Measurements from ENCODE around the gene AKR1C3.
"Not testable (repeated sequence)": the region's sequence is repeated elsewhere in the genome, so short reads cannot be mapped to it uniquely, and the experiment has no call there.

Gene AKR1C3

GRCh38 chr10:5105626-5106025 lies 11.4 kb downstream of the AKR1C3 start:
- no peaks in the 10 kb centered on the region for H3K4me1 ChIP-seq (ENCODE audit: control insufficient read depth in 2 of 2, insufficient read depth in 2 of 2, low read length in 2 of 2)
- H3K27me3 ChIP-seq (ENCODE audit: control insufficient read depth in 2 of 2, insufficient read depth in 2 of 2, low read length in 2 of 2) = no peaks in the 10 kb centered on the region
- no peaks in the 10 kb centered on the region for H3K9me3 ChIP-seq (ENCODE audit: control insufficient read depth in 2 of 2, low read length in 2 of 2)
- peaks cover 17 to 35% of the 10 kb centered on the region in 2 donors for H3K36me3 ChIP-seq (ENCODE audit: control insufficient read depth in 2 of 2, insufficient read depth in 2 of 2, low read length in 2 of 2)
- no peak overlapping the region for H3K27ac ChIP-seq (ENCODE audit: low read depth in 2 of 2, low read length in 2 of 2)
- no peak overlapping the region for H3K9ac ChIP-seq (ENCODE audit: low read depth in 1 of 2, low read length in 2 of 2)
- H3K4me3 ChIP-seq (ENCODE audit: low read length in 2 of 2) = no peak overlapping the region

GRCh38 chr10:5106553-5106952 lies 12.3 kb downstream of the AKR1C3 start:
- H3K4me1 ChIP-seq (ENCODE audit: control insufficient read depth in 2 of 2, insufficient read depth in 2 of 2, low read length in 2 of 2) = no peaks in the 10 kb centered on the region
- H3K27me3 ChIP-seq (ENCODE audit: control insufficient read depth in 2 of 2, insufficient read depth in 2 of 2, low read length in 2 of 2) = no peaks in the 10 kb centered on the region
- H3K4me3 ChIP-seq (ENCODE audit: low read length in 2 of 2) = no peak overlapping the region
- no peak overlapping the region for H3K9ac ChIP-seq (ENCODE audit: low read depth in 1 of 2, low read length in 2 of 2)
- no peaks in the 10 kb centered on the region for H3K9me3 ChIP-seq (ENCODE audit: control insufficient read depth in 2 of 2, low read length in 2 of 2)
- H3K36me3 ChIP-seq (ENCODE audit: control insufficient read depth in 2 of 2, insufficient read depth in 2 of 2, low read length in 2 of 2) = peaks cover 17 to 35% of the 10 kb centered on the region in 2 donors
- H3K27ac ChIP-seq (ENCODE audit: low read depth in 2 of 2, low read length in 2 of 2) = no peak overlapping the region

GRCh38 chr10:5107860-5108526 lies 13.8 kb downstream of the AKR1C3 start:
- H3K9me3 ChIP-seq (ENCODE audit: control insufficient read depth in 2 of 2, low read length in 2 of 2) = no peaks in the 10 kb centered on the region
- H3K36me3 ChIP-seq (ENCODE audit: control insufficient read depth in 2 of 2, insufficient read depth in 2 of 2, low read length in 2 of 2) = peaks cover 17 to 31% of the 10 kb centered on the region in 2 donors
- H3K4me3 ChIP-seq (ENCODE audit: low read length in 2 of 2) = no peak overlapping the region
- H3K27me3 ChIP-seq (ENCODE audit: control insufficient read depth in 2 of 2, insufficient read depth in 2 of 2, low read length in 2 of 2) = no peaks in the 10 kb centered on the region
- no peak overlapping the region for H3K9ac ChIP-seq (ENCODE audit: low read depth in 1 of 2, low read length in 2 of 2)
- H3K4me1 ChIP-seq (ENCODE audit: control insufficient read depth in 2 of 2, insufficient read depth in 2 of 2, low read length in 2 of 2) = no peaks in the 10 kb centered on the region
- no peak overlapping the region for H3K27ac ChIP-seq (ENCODE audit: low read depth in 2 of 2, low read length in 2 of 2)

- H3K4me1 ChIP-seq (ENCODE audit: control insufficient read depth in 2 of 2, insufficient read depth in 2 of 2, low read length in 2 of 2) = no peaks in the 10 kb centered on the region
- no peak overlapping the region for H3K4me3 ChIP-seq (ENCODE audit: low read length in 2 of 2)
- H3K36me3 ChIP-seq (ENCODE audit: control insufficient read depth in 2 of 2, insufficient read depth in 2 of 2, low read length in 2 of 2) = peaks cover 12 to 27% of the 10 kb centered on the region in 2 donors
- H3K9me3 ChIP-seq (ENCODE audit: control insufficient read depth in 2 of 2, low read length in 2 of 2) = no peaks in the 10 kb centered on the region
- no peaks in the 10 kb centered on the region for H3K27me3 ChIP-seq (ENCODE audit: control insufficient read depth in 2 of 2, insufficient read depth in 2 of 2, low read length in 2 of 2)
- H3K9ac ChIP-seq (ENCODE audit: low read depth in 1 of 2, low read length in 2 of 2) = no peak overlapping the region
- no peak overlapping the region for H3K27ac ChIP-seq (ENCODE audit: low read depth in 2 of 2, low read length in 2 of 2)
Observed at GRCh38 chr10:5108658-5109416, 14.6 kb downstream of the AKR1C3 start.

- not testable (repeated sequence) for H3K9me3 ChIP-seq (ENCODE audit: control insufficient read depth in 2 of 2, low read length in 2 of 2); H3K4me3 ChIP-seq (ENCODE audit: low read length in 2 of 2); H3K27ac ChIP-seq (ENCODE audit: low read depth in 2 of 2, low read length in 2 of 2); H3K9ac ChIP-seq (ENCODE audit: low read depth in 1 of 2, low read length in 2 of 2); H3K4me1 ChIP-seq (ENCODE audit: control insufficient read depth in 2 of 2, insufficient read depth in 2 of 2, low read length in 2 of 2); H3K27me3 ChIP-seq (ENCODE audit: control insufficient read depth in 2 of 2, insufficient read depth in 2 of 2, low read length in 2 of 2)
- peaks cover 12 to 27% of the 10 kb centered on the region in 2 donors for H3K36me3 ChIP-seq (ENCODE audit: control insufficient read depth in 2 of 2, insufficient read depth in 2 of 2, low read length in 2 of 2)
Observed at GRCh38 chr10:5109861-5110260, 15.6 kb downstream of the AKR1C3 start.

- Histone ChIP-seq H3K9me3 (ENCODE audit: control insufficient read depth in 2 of 2, low read length in 2 of 2) (no peaks in the 10 kb centered on the region), H3K4me1 (ENCODE audit: control insufficient read depth in 2 of 2, insufficient read depth in 2 of 2, low read length in 2 of 2) (no peaks in the 10 kb centered on the region)
Observed at GRCh38 chr10:5116621-5117020, 22.4 kb downstream of the AKR1C3 start.

GRCh38 chr10:5117026-5117425 lies 22.8 kb downstream of the AKR1C3 start:
- H3K4me3 ChIP-seq (ENCODE audit: low read length in 2 of 2) = no peak overlapping the region
- no peak overlapping the region for H3K27ac ChIP-seq (ENCODE audit: low read depth in 2 of 2, low read length in 2 of 2)

More at GRCh38 chr10:5116621-5117020, 22.4 kb downstream of the AKR1C3 start:
- no peaks in the 10 kb centered on the region for H3K36me3 ChIP-seq (ENCODE audit: control insufficient read depth in 2 of 2, insufficient read depth in 2 of 2, low read length in 2 of 2)
- no peak overlapping the region for H3K4me3 ChIP-seq (ENCODE audit: low read length in 2 of 2)
- no peaks in the 10 kb centered on the region for H3K27me3 ChIP-seq (ENCODE audit: control insufficient read depth in 2 of 2, insufficient read depth in 2 of 2, low read length in 2 of 2)
- H3K27ac ChIP-seq (ENCODE audit: low read depth in 2 of 2, low read length in 2 of 2) = no peak overlapping the region
- H3K9ac ChIP-seq (ENCODE audit: low read depth in 1 of 2, low read length in 2 of 2) = no peak overlapping the region

GRCh38 chr10:5119997-5120396 lies 25.8 kb downstream of the AKR1C3 start:
- H3K27ac ChIP-seq (ENCODE audit: low read depth in 2 of 2, low read length in 2 of 2); H3K9ac ChIP-seq (ENCODE audit: low read depth in 1 of 2, low read length in 2 of 2); H3K27me3 ChIP-seq (ENCODE audit: control insufficient read depth in 2 of 2, insufficient read depth in 2 of 2, low read length in 2 of 2); H3K36me3 ChIP-seq (ENCODE audit: control insufficient read depth in 2 of 2, insufficient read depth in 2 of 2, low read length in 2 of 2); H3K4me3 ChIP-seq (ENCODE audit: low read length in 2 of 2); H3K9me3 ChIP-seq (ENCODE audit: control insufficient read depth in 2 of 2, low read length in 2 of 2); H3K4me1 ChIP-seq (ENCODE audit: control insufficient read depth in 2 of 2, insufficient read depth in 2 of 2, low read length in 2 of 2): not testable (repeated sequence)

More at GRCh38 chr10:5117026-5117425, 22.8 kb downstream of the AKR1C3 start:
- Histone ChIP-seq H3K36me3 (ENCODE audit: control insufficient read depth in 2 of 2, insufficient read depth in 2 of 2, low read length in 2 of 2) (no peaks in the 10 kb centered on the region), H3K27me3 (ENCODE audit: control insufficient read depth in 2 of 2, insufficient read depth in 2 of 2, low read length in 2 of 2) (no peaks in the 10 kb centered on the region), H3K9ac (ENCODE audit: low read depth in 1 of 2, low read length in 2 of 2) (no peak overlapping the region), H3K9me3 (ENCODE audit: control insufficient read depth in 2 of 2, low read length in 2 of 2) (no peaks in the 10 kb centered on the region), H3K4me1 (ENCODE audit: control insufficient read depth in 2 of 2, insufficient read depth in 2 of 2, low read length in 2 of 2) (no peaks in the 10 kb centered on the region)

GRCh38 chr10:5123886-5124285 lies 29.7 kb downstream of the AKR1C3 start:
- Histone ChIP-seq H3K27ac (ENCODE audit: low read depth in 2 of 2, low read length in 2 of 2) (no peak overlapping the region), H3K36me3 (ENCODE audit: control insufficient read depth in 2 of 2, insufficient read depth in 2 of 2, low read length in 2 of 2) (no peaks in the 10 kb centered on the region), H3K9me3 (ENCODE audit: control insufficient read depth in 2 of 2, low read length in 2 of 2) (no peaks in the 10 kb centered on the region), H3K4me3 (ENCODE audit: low read length in 2 of 2) (no peak overlapping the region), H3K27me3 (ENCODE audit: control insufficient read depth in 2 of 2, insufficient read depth in 2 of 2, low read length in 2 of 2) (no peaks in the 10 kb centered on the region), H3K4me1 (ENCODE audit: control insufficient read depth in 2 of 2, insufficient read depth in 2 of 2, low read length in 2 of 2) (no peaks in the 10 kb centered on the region), H3K9ac (ENCODE audit: low read depth in 1 of 2, low read length in 2 of 2) (no peak overlapping the region)

GRCh38 chr10:5125315-5126044 lies 31.3 kb downstream of the AKR1C3 start:
- H3K27ac ChIP-seq (ENCODE audit: low read depth in 2 of 2, low read length in 2 of 2) = no peak overlapping the region
- H3K9ac ChIP-seq (ENCODE audit: low read depth in 1 of 2, low read length in 2 of 2) = no peak overlapping the region
- no peaks in the 10 kb centered on the region for H3K9me3 ChIP-seq (ENCODE audit: control insufficient read depth in 2 of 2, low read length in 2 of 2)
- no peaks in the 10 kb centered on the region for H3K4me1 ChIP-seq (ENCODE audit: control insufficient read depth in 2 of 2, insufficient read depth in 2 of 2, low read length in 2 of 2)
- H3K27me3 ChIP-seq (ENCODE audit: control insufficient read depth in 2 of 2, insufficient read depth in 2 of 2, low read length in 2 of 2) = no peaks in the 10 kb centered on the region
- H3K4me3 ChIP-seq (ENCODE audit: low read length in 2 of 2) = no peak overlapping the region
- H3K36me3 ChIP-seq (ENCODE audit: control insufficient read depth in 2 of 2, insufficient read depth in 2 of 2, low read length in 2 of 2) = no peaks in the 10 kb centered on the region
